ENCODE results near the gene EID1.
A peak's percentile ranks its signal among the peaks of the same experiment; 100 is the strongest.
"Not testable (repeated sequence)": the region's sequence is repeated elsewhere in the genome, so short reads cannot be mapped to it uniquely, and the experiment has no call there.

EID1 gene, protein sequence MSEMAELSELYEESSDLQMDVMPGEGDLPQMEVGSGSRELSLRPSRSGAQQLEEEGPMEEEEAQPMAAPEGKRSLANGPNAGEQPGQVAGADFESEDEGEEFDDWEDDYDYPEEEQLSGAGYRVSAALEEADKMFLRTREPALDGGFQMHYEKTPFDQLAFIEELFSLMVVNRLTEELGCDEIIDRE

DNA sequence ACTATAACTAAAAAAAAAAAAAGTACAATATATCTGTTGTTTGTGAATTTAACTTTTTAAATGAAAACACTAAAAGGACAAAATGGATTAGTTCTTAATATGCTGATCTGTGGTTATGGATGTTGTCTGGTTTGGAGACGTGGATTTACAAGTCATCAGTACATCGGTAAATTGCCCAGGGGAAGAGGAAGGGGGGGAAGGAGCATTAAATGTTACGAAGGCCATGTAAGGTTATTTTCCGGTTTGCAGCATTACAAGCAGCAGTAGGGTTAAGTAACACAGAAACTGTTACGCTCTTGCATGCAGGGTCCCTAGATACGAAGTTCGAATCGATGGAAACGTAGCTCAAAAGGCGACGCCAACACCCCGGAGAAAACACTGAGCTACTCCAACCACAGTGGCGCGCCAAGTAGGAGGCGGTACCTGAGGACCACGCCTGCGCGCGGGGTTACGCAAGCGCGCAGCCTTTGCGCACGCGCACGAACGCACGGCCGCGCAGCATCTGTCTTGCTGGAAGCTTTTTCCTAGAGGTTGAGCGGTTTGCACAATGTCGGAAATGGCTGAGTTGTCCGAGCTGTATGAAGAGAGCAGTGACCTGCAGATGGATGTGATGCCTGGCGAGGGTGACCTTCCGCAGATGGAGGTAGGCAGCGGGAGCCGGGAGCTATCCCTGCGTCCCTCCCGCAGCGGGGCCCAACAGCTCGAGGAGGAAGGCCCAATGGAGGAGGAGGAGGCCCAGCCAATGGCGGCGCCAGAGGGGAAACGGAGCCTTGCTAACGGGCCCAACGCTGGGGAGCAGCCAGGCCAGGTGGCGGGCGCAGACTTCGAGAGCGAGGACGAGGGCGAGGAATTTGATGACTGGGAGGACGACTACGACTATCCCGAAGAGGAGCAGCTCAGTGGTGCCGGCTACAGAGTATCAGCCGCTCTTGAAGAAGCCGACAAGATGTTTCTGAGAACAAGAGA lies at the start of gene EID1:
TSS of gene EID1 (plus strand) at position 505 of the 966 bp plus-strand sequence. CDS start at position 548, 43 bp downstream.
- DNase-seq: peak; percentile 86 to 88

DNA sequence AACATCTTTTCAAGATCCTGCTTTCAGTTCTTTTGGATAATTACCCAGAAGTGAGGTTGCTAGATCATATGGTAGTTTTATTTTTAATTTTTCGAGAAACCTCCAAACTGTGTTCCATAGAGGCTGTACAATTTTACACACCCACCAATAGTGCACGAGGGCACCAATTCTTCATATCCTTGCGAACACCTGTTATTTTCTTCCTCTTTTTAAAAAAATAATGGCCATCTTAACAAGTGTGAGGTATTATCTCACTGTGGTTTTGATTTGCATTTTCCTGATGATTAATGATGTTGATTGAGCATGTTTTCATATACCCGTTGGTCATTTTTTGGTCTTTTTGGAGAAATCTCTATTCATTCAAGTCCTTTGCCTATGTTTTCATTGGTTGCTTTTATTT lies 49.5 kb upstream of the EID1 start:
- no peak for DNase-seq

DNA sequence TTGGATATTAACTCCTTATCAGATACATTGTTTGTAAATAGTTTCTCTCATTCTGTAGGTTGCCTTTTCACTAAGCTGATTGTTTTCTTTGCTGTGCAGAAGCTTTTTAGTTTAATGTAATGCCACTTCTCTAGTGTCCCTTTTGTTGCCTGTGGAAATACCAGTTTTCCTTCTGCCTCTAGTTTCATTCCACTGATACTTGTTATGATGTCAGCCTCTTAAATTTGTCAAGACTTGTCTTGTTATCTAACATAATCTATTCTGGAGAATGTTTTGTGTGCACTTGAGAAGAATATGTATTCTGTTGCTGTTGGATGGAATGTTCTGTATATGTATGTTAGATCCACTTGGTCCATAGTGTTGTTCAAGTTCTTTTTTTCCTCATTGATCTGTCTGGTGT lies 49.0 kb upstream of the EID1 start:
- no peak for DNase-seq

DNA sequence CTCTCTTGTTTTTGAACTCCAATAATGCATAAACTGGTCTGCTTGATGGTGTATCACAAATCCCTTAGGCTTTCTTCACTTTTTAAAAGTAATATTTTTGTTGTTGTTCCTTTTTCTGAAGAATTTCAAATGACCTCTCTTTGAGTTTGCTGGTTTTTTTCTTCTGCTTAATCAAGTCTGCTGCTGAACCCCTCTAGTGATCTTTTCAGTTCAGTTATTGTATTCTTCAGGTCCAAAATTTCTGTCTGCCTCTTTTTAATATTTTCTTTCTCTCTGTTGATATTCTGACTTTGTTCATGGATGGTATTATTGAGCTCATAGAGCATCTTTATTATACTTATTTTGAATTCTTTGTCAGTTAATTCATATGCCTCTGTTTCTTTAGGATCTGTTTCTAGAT lies 45.3 kb upstream of the EID1 start:
- DNase-seq: no peak

DNA sequence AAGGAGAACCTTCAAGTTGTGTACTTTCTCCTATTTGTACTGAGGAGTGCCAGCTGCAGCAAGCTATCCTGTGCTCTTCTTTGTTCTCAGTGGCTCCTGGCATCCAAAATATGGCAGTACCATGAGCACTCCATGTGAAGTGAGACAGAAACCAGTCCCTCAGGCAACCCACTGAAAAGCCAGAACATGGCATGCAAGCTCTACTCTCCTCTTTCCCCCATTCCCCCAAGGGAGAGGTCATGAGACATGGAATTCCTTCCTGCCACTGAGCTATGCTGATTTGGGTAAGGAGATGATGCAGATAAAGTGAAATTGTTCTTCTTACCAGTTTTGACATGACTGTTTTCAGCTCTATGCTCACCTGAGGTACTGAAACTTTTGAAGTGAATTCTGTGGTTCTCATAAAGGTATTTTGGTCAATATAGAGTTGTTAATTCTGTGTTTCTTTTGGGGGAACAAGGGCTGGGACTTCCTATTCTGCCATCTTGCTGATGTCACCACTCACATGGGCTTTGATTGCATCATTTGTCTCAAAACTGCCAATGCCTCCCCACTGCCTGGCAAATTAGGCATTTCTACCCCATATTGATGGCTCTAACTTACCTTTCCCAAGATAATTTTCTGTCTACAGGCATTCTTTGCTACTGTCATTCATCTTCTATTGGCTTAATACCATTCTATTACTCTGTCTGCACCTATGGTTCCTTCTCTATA lies 44.3 kb upstream of the EID1 start:
- DNase-seq: no peak

DNA sequence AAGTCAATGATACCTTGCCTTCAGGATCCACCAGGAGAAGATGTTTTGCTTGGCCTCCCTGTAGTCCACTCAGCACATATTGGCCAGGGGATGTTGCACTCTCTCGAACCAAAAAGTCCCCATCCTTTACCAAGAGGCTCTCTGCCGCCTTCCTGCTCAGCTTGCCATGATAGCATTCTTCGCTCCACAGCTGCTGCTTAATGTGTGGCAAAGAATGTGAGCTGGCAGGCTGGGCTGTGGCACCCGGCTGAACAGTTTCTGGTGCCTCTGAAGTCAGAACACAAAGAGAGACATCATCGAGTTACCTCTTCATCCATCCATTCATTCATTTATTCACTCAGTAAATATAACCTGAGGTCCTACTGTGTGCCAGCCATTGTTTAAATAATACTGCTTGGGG lies 43.2 kb upstream of the EID1 start:
- DNase-seq: no peak

DNA sequence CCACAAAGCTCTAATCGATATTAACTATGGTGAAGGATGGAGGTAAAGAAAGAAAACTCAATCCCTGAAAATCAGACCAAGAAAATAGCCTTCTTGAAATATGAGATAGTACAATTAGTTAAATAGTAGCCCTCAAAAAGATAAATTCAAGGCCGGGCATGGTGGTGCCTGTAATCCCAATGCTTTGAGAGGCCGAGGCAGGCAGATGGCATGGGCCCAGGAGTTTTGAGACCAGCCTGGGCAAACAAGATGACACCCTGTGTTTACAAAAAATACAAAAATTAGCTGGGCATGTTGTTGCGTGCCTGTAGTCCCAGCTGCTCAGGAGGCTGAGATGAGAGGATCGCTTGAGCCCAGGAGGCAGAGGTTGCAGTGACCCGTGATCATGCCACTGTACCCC lies 35.4 kb upstream of the EID1 start:
- DNase-seq: no peak

DNA sequence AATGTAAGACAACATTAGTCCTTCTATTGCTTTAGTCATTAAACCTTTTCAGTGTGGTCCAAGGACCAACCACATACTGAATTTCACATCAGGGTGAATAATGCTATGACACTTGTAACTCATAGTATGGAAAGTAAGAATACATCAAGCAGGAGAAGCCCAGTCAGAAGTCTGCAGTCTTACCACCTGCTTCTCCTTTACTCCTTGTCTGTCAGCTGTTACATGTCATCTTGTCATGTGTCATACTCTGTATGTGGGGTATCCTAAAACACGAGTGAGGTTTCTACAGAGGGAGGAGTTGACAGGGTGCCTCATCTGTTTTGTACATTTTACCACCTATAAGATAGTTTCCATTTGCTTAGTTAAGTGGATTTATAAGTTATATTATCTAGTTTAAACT lies 32.8 kb upstream of the EID1 start:
- no peak for DNase-seq

DNA sequence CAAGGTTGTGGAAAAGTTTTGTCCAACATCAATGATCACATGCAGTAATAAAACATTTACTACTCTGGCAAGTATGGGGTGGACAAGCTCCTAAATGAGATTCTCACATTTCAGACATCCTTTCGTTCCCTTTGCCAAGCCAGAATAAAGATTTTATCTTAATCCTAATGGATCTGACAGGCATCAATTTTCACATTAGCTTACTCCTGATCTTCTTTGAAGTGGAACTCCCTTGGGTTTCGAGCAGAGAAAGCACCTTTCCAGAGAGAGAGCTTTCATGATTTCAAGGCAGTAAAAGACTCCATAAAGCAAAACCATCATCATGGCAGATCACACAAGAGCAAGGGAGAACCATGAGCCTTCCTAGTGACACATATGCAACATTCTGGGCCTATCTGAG lies 27.3 kb upstream of the EID1 start:
- no peak for DNase-seq

DNA sequence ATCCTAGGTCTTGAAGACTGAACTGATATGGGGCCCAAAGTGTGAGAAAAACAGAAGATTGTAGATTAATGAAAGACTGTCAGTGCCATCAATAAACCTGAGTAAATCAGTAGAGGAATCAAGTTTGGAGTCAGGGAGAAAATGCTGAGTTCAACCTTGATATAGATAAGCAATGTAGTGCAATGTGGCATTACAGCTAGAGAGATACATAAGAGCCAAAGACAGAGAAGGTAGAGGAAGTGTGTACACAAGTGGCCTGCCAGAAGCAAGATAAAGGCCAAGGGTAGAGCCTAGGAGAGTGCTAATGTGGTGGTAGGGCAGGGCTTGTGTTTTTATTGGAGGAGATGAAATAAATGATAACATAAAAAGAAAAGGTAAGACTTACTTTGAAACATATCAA lies 26.0 kb upstream of the EID1 start:
- no peak for DNase-seq

DNA sequence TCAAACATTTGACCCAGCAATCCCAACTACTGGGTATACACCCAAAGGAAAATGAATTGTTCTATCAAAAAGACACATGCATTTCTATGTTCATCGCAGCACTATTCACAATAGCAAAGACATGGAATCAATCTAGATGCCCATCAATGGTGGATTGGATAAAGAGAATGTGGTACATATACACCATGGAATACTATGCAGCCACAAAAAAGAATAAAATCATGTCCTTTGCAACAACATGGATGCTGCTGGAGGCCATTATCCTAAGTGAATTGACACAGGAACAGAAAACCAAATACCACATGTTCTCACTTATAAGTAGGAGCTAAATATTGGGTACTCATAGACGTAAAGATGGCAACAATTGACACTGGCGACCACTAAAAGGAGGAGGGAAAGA lies 23.5 kb upstream of the EID1 start:
- not testable (repeated sequence) for DNase-seq

DNA sequence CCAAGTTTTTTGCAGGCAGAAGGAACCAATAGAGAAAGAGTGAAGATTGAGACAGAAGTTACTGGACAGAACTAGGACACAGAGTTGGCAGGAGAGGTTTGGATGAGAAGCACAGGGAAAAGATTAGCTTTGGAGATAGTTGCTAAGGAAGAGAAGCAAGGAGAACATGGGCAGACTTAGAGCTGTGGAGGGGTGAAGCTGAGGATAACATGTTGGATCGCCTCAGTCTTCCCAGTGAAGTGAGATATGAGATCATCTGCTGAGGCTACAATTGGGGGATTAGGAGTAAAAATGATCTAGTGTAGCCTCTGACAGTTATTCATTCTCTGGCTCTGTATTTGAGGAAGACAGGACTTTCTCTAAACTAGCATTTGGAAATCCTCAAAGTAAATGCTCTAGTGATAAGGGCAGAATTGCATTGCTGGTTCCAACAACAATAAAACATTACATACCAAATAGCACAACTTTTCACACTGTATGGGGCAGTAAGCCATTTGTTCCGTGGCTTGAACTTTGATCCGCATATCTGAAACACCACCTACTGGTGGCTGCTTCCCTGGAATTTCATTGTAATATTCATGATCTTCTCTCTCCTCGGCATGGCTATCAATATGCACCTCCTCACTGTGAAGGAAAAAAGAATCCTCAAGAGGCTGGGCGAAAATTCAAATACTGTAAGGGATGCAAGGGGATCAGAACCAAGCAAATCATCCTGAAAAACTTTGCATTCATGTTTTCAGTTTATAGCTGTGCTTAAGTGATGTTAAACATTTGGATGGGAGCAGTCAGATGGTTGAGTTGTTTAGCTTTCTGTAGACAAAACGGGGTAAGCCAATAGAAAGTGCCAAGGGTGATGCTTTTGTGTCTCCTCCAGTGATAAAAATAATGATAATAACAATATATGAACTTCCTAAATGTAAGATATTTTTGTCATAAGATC lies 22.2 kb upstream of the EID1 start:
- no peak for DNase-seq

DNA sequence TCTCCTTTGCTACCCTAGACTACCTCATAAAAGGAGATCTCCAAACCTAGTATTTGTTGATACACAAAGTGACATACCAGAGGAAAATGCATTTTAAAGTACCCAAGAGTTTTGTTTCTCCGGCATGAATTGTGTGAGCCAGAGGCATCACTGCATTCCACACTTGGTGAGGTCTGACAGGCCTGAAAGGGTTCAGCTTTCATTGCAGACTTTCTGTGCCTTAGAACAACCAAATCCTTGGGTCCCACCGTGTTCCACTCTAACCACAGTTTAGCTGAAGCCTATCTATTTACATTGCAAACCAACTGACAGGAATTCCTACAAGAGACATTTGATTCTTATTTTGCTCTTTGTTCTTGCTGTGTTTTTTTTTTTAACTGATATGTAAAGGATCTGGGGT lies 21.0 kb upstream of the EID1 start:
- no peak for DNase-seq

DNA sequence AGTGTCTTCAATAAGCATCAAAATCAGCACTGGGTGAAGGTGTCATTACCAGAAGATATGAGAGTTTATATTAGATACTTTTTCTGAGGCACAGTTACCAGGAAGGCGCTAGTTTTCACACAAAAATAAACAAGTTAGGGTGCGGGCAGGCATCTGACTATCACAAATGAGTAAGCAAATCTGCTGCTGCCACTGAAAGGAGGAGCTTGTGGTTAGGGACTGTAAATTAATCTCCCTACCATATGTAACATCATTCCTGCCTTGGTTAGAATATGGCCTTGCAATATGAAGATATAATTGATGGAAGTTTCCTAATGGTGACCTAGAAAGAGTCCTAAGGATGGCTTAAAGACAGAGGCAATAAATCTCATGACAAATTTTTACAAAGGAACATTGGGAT lies 19.5 kb upstream of the EID1 start:
- DNase-seq: no peak

DNA sequence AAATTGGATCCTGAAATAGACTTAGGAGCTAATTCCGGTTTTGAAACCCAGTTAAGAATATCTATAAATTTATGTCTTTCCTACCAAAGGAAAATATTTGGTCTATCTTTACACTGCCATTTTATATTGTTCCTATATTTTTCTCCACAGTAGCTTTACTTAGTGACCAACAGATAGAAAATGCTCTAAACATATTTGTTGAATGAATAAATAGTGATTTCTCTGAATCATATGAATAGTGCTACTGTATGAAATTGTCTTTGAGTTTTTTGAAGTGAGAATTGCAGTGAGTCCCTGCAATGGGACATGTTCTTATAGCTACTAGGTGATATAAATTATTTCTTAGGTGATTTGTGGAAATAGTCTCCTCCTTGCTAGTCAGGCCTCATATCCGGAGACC lies 18.5 kb upstream of the EID1 start:
- no peak for DNase-seq

DNA sequence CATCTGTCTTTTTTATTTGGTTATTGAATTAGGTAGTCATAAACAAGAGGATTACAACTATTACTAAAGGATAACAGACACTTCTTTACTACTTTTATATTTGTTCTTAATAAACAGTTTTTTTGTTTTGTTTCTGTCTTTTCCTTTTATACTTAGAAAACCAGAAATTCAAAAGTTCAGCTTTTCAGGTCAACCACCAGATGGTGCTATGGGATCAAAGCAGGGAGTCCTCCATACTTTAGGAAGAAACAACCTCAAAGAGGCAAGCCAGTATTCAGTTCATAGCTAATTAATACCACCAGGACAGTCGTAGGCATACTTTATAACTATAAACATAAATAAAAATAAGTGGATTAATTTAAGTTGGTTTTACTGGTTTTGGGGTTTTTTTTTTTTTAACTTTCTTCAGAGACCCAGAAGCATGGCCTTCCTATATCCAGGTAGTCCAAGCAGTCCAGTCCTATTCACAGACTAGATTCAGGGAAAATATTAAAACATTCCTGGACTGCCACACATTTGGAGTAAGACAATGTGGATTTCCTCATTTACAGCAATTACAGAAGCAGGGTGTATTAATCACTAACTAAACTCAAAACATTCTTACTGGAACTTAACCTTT lies 16.0 kb upstream of the EID1 start:
- DNase-seq: peak; percentile 82 to 87

DNA sequence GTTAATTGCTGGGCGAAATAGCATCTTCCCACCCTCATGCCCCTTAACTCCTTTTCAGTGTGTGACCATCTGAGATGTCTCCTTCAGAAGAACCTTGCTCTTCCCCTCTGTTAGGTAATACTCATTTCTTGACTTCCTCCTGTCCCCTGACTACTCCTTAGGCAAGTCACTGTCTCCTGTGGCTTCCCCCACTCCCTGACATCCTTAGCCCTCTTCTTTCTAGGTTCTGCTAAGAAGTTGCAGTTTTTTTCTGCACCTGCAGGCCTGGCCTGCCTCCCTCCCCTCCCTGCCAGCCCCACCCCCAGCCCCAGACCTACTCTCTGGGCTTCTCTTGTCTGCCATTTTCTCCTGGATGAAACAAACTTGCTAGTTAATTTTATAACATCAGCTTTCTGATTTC lies 15.2 kb upstream of the EID1 start:
- peak; percentile 18 to 60 for DNase-seq

DNA sequence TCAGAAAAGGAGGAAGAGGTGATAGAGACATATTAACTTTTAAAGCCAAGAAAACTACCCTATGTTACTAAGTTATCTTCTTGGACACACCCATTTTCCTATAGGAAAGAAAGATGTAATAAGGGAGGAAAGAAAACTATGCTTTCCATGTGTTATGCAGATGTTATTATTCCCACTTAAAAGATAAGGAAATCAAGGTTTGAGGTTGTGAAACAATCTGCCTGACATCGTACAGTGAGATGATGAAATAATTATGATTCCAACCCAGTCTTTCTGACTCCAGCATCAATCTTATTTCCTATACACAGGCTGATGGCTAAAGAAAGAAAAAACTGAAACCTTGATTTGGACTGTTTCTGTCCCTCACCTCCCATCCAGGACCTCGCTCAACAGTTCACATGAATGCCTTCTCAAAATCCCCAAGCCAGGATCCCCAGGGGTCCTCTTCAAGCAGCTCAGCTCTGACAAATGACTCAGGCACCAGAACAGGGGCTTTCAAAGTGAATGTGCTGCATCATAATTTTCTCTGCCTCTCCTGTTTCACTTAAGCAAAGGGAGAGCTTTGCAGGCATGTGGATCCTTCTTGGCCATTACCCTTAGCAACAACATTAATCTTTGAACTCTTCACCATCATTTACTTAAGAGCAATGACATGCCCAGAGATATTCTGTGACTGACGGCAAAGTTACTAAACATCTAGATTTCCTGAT lies 12.4 kb upstream of the EID1 start:
- DNase-seq: no peak

DNA sequence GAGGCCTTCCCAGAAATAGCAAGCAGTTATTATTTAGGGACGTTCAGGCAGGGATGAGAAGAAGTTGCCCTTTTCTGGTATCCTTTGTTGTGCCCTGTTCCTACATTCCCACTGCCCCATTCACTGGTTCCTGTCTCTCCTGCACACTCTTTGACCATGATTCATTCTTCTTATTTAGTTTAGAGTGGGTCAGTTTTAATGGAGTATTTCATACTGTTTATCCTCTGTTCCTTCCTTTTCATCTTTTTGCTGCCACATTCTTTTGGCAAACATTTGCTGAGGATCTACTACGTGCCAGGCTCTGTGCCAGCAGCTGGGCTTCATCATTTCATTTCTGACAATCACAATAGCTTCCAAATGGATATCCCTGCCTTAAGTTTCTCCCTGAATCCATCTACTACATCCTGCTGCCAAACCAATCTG lies 11.8 kb upstream of the EID1 start:
- no peak for DNase-seq

DNA sequence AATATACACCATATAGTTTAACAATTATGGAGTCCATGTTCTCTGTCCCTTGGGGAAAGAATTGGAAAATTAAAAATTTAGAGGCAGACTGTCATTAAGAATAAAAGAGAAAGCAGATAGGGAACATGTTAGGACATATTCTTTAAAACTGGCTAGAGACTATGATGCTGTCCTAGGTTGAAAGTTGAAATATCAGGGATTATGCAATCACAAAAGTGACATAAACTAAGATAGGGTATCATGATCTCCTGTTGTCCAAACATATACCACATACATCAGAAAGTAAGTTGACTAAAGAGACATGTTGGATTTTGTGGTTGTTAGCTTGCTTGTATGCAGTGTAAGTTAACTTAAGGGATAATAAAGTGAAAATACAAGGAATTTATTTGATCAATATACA lies 9.9 kb upstream of the EID1 start:
- DNase-seq: no peak

DNA sequence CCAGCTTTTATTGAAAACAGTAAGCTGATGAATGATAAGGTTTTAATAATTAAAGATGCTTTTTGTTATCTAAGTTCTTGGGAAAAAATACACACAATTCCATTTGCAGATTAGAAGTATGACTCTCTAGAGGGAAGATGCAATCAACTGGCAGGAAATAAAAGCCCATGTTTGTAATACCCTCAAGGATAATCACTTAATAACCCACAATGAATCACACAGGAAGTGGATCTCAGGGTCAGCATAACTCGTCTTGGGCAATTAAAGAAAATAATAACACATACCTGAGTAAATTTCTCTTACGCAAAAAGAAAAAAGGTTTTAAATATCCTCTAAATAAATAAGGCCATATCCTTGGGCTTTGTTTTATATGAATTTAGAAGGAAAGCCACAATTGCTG lies 9.4 kb upstream of the EID1 start:
- DNase-seq: no peak

DNA sequence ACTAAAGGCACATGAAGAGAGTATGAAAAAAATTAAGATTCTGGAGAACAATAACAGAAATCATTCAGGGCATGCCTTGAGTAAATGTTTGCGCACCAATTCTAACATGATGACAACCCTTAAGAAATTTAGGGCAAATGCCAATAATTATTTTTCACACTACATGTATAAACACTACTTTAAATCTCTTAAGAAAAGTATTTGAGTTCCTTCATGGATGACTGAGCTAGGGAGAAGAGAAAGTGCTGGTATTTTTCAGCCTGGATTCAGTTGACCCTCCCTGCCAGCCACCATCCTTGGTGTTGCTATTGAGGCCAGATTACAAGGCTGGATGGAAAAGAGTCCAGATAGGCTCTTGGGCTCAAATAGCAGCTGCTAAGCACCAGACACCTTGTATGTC lies 8.0 kb upstream of the EID1 start:
- no peak for DNase-seq
